Measurements from ENCODE around the gene ODC1. TPM values are rescaled to one million over a fixed set of nuclear protein-coding genes. Genes with fewer than 3 reads are reported as not detected.

Gene ODC1
- total and polyA plus RNA-seq, 2 donors (not counting 3 experiments of a cell fraction or from before 2014, with no cell fraction given) = 109 to 132 TPM

DNA sequence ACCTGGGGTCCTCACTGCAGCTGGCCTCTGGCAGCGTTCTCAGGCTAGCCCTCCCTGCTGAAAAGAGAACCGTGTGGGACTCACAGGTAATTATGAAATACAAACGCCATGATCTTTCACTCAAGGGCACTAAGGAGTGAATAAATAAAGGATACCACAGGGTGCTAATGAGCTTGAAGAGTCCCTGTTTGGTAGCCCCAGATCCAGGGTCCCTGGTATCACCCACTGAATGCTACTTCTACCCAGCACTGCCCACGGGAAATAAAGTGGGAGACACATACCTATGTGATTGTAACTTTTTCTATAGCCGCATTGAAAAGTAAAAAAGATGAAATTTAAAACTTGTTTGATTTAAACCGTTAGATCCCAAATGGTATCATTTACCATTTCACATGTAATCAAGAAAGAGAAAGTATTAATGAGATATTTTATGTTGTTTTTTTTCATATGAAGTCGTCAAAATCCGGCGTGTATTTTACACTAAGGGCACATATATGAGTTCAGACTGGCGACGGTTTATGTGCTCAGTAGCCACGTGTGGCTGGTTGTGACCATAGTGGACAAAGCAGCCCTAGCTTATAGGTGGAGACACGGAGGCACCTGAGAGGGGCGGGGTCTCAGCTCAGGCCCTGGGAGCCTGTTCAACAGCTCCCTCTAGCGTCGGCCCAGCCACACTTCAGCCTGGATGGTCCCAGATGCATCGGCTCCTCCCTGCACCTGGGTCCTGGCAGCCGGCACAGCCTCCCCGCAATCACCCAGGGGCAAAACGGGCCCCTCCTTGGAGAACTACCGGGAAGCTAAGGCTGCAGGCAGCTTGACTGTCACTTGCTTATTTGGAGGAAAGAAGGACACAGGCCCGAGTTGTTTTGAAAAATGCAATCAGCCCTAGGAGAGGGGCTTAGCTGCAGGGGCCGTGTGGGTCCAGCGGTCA is 39.2 kb downstream of the ODC1 start:
- peaks cover 52% of the 10 kb centered on the region for H3K4me1 ChIP-seq (ENCODE audit: control insufficient read depth, extremely low read depth, insufficient read depth, low read length)
- H2AFZ ChIP-seq (ENCODE audit: low read depth, low read length) = no peak overlapping the region
- intact Hi-C loops (cut with micrococcal nuclease) (loop anchor here (1.0 kb wide), 8 partner anchors 26 to 285 kb away; no protein-coding TSS in a partner anchor), dilution Hi-C loops (cut with MboI; ENCODE audit: extremely low pct_ligation_motif_present, low sequenced_read_pairs) (no loop called here)
- peak overlapping the region; percentile 37 for H3K4me2 ChIP-seq (ENCODE audit: insufficient read depth, low read length)
- CTCF ChIA-PET = interaction anchor here (0.6 to 7.7 kb wide), 66 partner anchors 8 to 344 kb away, joined by 3 to 212 read pairs (median 6); partner anchors contain the start of gene HPCAL1
- BruUV-seq (replicated peaks) = TSS peak; percentile 33
- POLR2A ChIA-PET = interaction anchor here (0.7 to 1.0 kb wide), 2 partner anchors 26 to 125 kb away, joined by 3 read pairs; no protein-coding TSS in a partner anchor
- H3K9ac ChIP-seq (replicated peaks; ENCODE audit: extremely low read depth, insufficient read depth, low read length) = peak overlapping the region; percentile 10
- H3K27me3 ChIP-seq (ENCODE audit: control insufficient read depth in 2 of 2, insufficient read depth in 2 of 2, low read length in 2 of 2) = no peaks in the 10 kb centered on the region
- H3K79me2 ChIP-seq (ENCODE audit: control insufficient read depth, insufficient read depth, low read length) = no peaks in the 10 kb centered on the region
- DNase-seq (ENCODE audit: low read depth, low spot score) (peak; percentile 75), FAIRE-seq (peak; percentile 79)
- H3K4me3 ChIP-seq (replicated peaks in 1 of 3; ENCODE audit: insufficient read depth in 1 of 3, low read depth in 1 of 3, low read length in 3 of 3) = no peak overlapping the region
- no peaks in the 10 kb centered on the region for H3K9me3 ChIP-seq (replicated peaks; ENCODE audit: control insufficient read depth, insufficient read depth, low read length)
- H3K27ac ChIP-seq (ENCODE audit: insufficient read depth, low read depth, low read length) = peak overlapping the region; percentile 74
- H3K9me1 ChIP-seq (replicated peaks; ENCODE audit: control insufficient read depth, extremely low read depth, insufficient read depth, low read length) = no peaks in the 10 kb centered on the region
- TF ChIP-seq POLR2AphosphoS5 (IDR thresholded peaks at IDR 0.05; ENCODE audit: insufficient read depth, low read depth, low read length) = no peak
- TF ChIP-seq EZH2 (IDR thresholded peaks at IDR 0.05; ENCODE audit: borderline replicate concordance, low read depth, low read length, severe bottlenecking) = no peak
- TF ChIP-seq GATA2 (IDR thresholded peaks at IDR 0.05; ENCODE audit: insufficient read depth, insufficient read length, low read depth, low read length) = no peak
- no peak for TF ChIP-seq MYC (IDR thresholded peaks at IDR 0.05; ENCODE audit: low read depth, low read length)
- peak; percentile 94 to 96 for TF ChIP-seq CTCF (IDR thresholded peaks at IDR 0.05; ENCODE audit: extremely low read depth in 1 of 2, insufficient read depth in 1 of 2, low read depth in 1 of 2, low read length in 2 of 2)
- TF ChIP-seq FOS (IDR thresholded peaks at IDR 0.05; ENCODE audit: borderline replicate concordance, insufficient read depth, low read length) = no peak
- H3K36me3 ChIP-seq (ENCODE audit: control insufficient read depth in 2 of 2, extremely low read depth in 1 of 2, insufficient read depth in 2 of 2, low read length in 2 of 2) = no peaks in the 10 kb centered on the region
- H4K20me1 ChIP-seq (replicated peaks; ENCODE audit: control insufficient read depth, extremely low read depth, insufficient read depth, low read length) = no peaks in the 10 kb centered on the region
